Measurements from ENCODE around the gene CFAP91.

CFAP91 gene

GRCh38 chr3:119748991-119749390 lies 46.2 kb downstream of the CFAP91 start:
- Histone ChIP-seq H3K9ac (ENCODE audit: low read depth, low read length) (no peak overlapping the region), H3K27me3 (ENCODE audit: control insufficient read depth, insufficient read depth, low read length) (no peaks in the 10 kb centered on the region), H3K4me1 (ENCODE audit: control insufficient read depth, insufficient read depth, low read length) (peaks cover 9% of the 10 kb centered on the region), H3K4me2 (ENCODE audit: low read length) (no peak overlapping the region), H3K36me3 (ENCODE audit: insufficient read depth, low read length) (no peaks in the 10 kb centered on the region), H3K9me3 (replicated peaks; ENCODE audit: low read length) (no peaks in the 10 kb centered on the region), H3K4me3 (ENCODE audit: low read length) (no peak overlapping the region)

GRCh38 chr3:119751423-119751822 lies 48.6 kb downstream of the CFAP91 start:
- peaks cover 9% of the 10 kb centered on the region for H3K4me1 ChIP-seq (ENCODE audit: control insufficient read depth, insufficient read depth, low read length)
- no peak overlapping the region for H3K4me3 ChIP-seq (ENCODE audit: low read length)
- H3K36me3 ChIP-seq (ENCODE audit: insufficient read depth, low read length) = no peaks in the 10 kb centered on the region
- H3K27me3 ChIP-seq (ENCODE audit: control insufficient read depth, insufficient read depth, low read length) = no peaks in the 10 kb centered on the region
- no peak overlapping the region for H3K4me2 ChIP-seq (ENCODE audit: low read length)
- H3K9ac ChIP-seq (ENCODE audit: low read depth, low read length) = no peak overlapping the region
- no peaks in the 10 kb centered on the region for H3K9me3 ChIP-seq (replicated peaks; ENCODE audit: low read length)

Measured in skeletal muscle satellite cell (primary cell).